IMR-90 (cell line): Measurements from ENCODE around the gene CDKN1C. TPM values are rescaled to one million over a fixed set of nuclear protein-coding genes. Genes with fewer than 3 reads are reported as not detected.

ENCODE experiments used
- ATAC-seq: fragments of 200-7000 bp; cut with Tn5 transposase; 2 replicates; pipeline ENCODE4 v1.9.1; 2020; ENCODE audit warnings: low read depth, mild to moderate bottlenecking, moderate library complexity
- BruUV-seq: library from RNA; stranded (reverse); fragments of 400-500 nt; replicated peaks from 2 replicates; lab custom pipeline; 2021; lab: Mats Ljungman, UMichigan
- CTCF ChIA-PET: fragments of 300-600 bp; formaldehyde crosslinking; extraction: SDS; loops from one replicate; lab custom pipeline; 2021; ENCODE audit warnings: antibody characterized with exemption; lab: Yijun Ruan, JAX
- POLR2A ChIA-PET: fragments of 300-600 bp; sonication (Branson Sonifier 250); formaldehyde crosslinking; loops from one replicate; lab custom pipeline; 2022; ENCODE audit warnings: antibody characterized with exemption; ENCODE audit not compliant: unreplicated experiment; lab: Charles Lee
- DNase-seq: peaks from one replicate; pipeline ENCODE4 v3.0.0; 2013
- H2AFZ ChIP-seq: replicated peaks from 2 replicates; pipeline ENCODE3; 2013; ENCODE audit warnings: low read length, mild to moderate bottlenecking; ENCODE audit not compliant: poor library complexity
- H2AK5ac ChIP-seq: 2 replicates; pipeline ENCODE4 v1.6.1; 2013; ENCODE audit warnings: low read depth, low read length, inconsistent platforms
- H2AK9ac ChIP-seq: replicated peaks from 2 replicates; pipeline ENCODE3; 2013; ENCODE audit warnings: mild to moderate bottlenecking, low read depth, low read length, moderate library complexity; ENCODE audit not compliant: poor library complexity
- H2BK120ac ChIP-seq: 2 replicates; pipeline ENCODE4 v1.6.1; 2013; ENCODE audit warnings: low read depth, low read length, inconsistent platforms
- H2BK15ac ChIP-seq: 3 replicates; pipeline ENCODE4 v1.6.1; 2013; ENCODE audit warnings: low read depth, low read length, inconsistent platforms
- H2BK20ac ChIP-seq: 2 replicates; pipeline ENCODE4 v1.6.1; 2013; ENCODE audit warnings: low read depth, mild to moderate bottlenecking, inconsistent platforms, low read length, moderate library complexity
- H2BK5ac ChIP-seq: 2 replicates; pipeline ENCODE4 v1.6.1; 2013; ENCODE audit warnings: mild to moderate bottlenecking, low read depth, low read length, inconsistent platforms; ENCODE audit not compliant: poor library complexity, severe bottlenecking
- H3K14ac ChIP-seq: replicated peaks from 2 replicates; pipeline ENCODE4 v1.6.1; 2013; ENCODE audit warnings: low read depth, low read length, inconsistent platforms
- H3K18ac ChIP-seq: 2 replicates; pipeline ENCODE4 v1.6.1; 2013; ENCODE audit warnings: low read depth, low read length, control low read depth
- H3K23ac ChIP-seq: 2 replicates; pipeline ENCODE4 v1.6.1; 2013; ENCODE audit warnings: low read depth, low read length, inconsistent platforms
- H3K27ac ChIP-seq: 2 replicates; pipeline ENCODE4 v1.5.1; 2013; ENCODE audit warnings: mild to moderate bottlenecking, control low read depth, low read length; ENCODE audit not compliant: insufficient read depth
- H3K27me3 ChIP-seq: 2 replicates; pipeline ENCODE4 v1.6.1; 2013; ENCODE audit warnings: low read length; ENCODE audit not compliant: control insufficient read depth, insufficient read depth
- H3K36me3 ChIP-seq: 2 replicates; pipeline ENCODE4 v1.6.1; 2013; ENCODE audit warnings: low read length, mixed read lengths; ENCODE audit not compliant: control insufficient read depth, insufficient read depth
- H3K4ac ChIP-seq: 2 replicates; pipeline ENCODE4 v1.6.1; 2013; ENCODE audit warnings: low read depth, low read length, inconsistent platforms
- H3K4me1 ChIP-seq: 2 replicates; pipeline ENCODE4 v1.6.1; 2013; ENCODE audit warnings: low read length, mixed read lengths; ENCODE audit not compliant: control insufficient read depth, insufficient read depth
- H3K4me2 ChIP-seq: 2 replicates; pipeline ENCODE4 v1.6.1; 2013; ENCODE audit warnings: low read depth, mild to moderate bottlenecking, control low read depth, low read length, moderate library complexity
- H3K4me3 ChIP-seq: 2 replicates; pipeline ENCODE4 v1.5.1; 2013; ENCODE audit warnings: low read depth, mild to moderate bottlenecking, control low read depth, low read length, moderate library complexity; ENCODE audit not compliant: insufficient read depth
- H3K56ac ChIP-seq: 2 replicates; pipeline ENCODE4 v1.6.1; 2013; ENCODE audit warnings: low read length, inconsistent platforms; ENCODE audit not compliant: insufficient read depth; ENCODE audit errors: extremely low read depth
- H3K79me1 ChIP-seq, 2 experiments: 2 replicates each; pipeline ENCODE4 v1.6.1; 2013; ENCODE audit warnings: low read length in 2 of 2, inconsistent platforms in 1 of 2, low read depth in 1 of 2
- H3K9ac ChIP-seq: 2 replicates; pipeline ENCODE4 v1.6.1; 2013; ENCODE audit warnings: low read depth, low read length, control low read depth
- H3K9me1 ChIP-seq: 2 replicates; pipeline ENCODE4 v1.6.1; 2013; ENCODE audit warnings: low read length, inconsistent platforms; ENCODE audit not compliant: insufficient read depth
- H3K9me3 ChIP-seq: 2 replicates; pipeline ENCODE4 v1.6.1; 2013; ENCODE audit warnings: low read length; ENCODE audit not compliant: control insufficient read depth, insufficient read depth
- H4K20me1 ChIP-seq: 2 replicates; pipeline ENCODE4 v1.6.1; 2013; ENCODE audit warnings: low read length, inconsistent platforms; ENCODE audit not compliant: insufficient read depth
- H4K5ac ChIP-seq: 2 replicates; pipeline ENCODE4 v1.6.1; 2013; ENCODE audit warnings: mild to moderate bottlenecking, low read depth, low read length, control low read depth
- H4K8ac ChIP-seq, 2 experiments: 2 replicates each; pipeline ENCODE4 v1.6.1; 2013; ENCODE audit warnings: low read depth in 2 of 2, low read length in 2 of 2, control low read depth in 1 of 2, inconsistent platforms in 1 of 2
- H4K91ac ChIP-seq: 2 replicates; pipeline ENCODE4 v1.6.1; 2013; ENCODE audit warnings: low read depth, low read length, inconsistent platforms; ENCODE audit not compliant: insufficient read depth
- WGBS, 2 experiments: methylation state at CpG; one replicate each; pipeline versions ENCODE4 v1.1.5 to v1.1.7; 2013; ENCODE audit warnings: missing lambda C conversion rate in 2 of 2; ENCODE audit not compliant: insufficient read length in 1 of 2; ENCODE audit errors: extremely low coverage in 2 of 2; 5-methylcytosine and 5-hydroxymethylcytosine counted together
- dilution Hi-C: fragments of 300-500 bp; cut with HindIII; formaldehyde crosslinking; loops from one replicate; pipeline ENCODE4 v1.14.3; 2018; ENCODE audit warnings: low sequenced_read_pairs; ENCODE audit not compliant: unreplicated experiment
- in situ Hi-C: fragments of 300-500 bp; cut with MboI; formaldehyde crosslinking; loops from 3 replicates; pipeline ENCODE4 v1.14.3; 2019; ENCODE audit warnings: low sequenced_read_pairs, inconsistent platforms, mixed read lengths
- intact Hi-C: fragments of 100-400 bp; cut with micrococcal nuclease; formaldehyde crosslinking; loops from 2 replicates; pipeline ENCODE4 v1.10.0; 2022
- polyA plus RNA-seq, 3 experiments: library from polyadenylated mRNA; depleted of rRNA; stranded (reverse); fragments of >200 nt; gene quantifications; 2 replicates each; pipeline ENCODE4 v1.2.3, GENCODE V29; 2012; ENCODE audit warnings: low replicate concordance in 1 of 3
- total RNA-seq: library from RNA; depleted of rRNA; stranded (reverse); fragments of >200 nt; gene quantifications from 2 replicates; pipeline ENCODE4 v1.2.3, GENCODE V29; 2012
- TF ChIP-seq, protein P1 (sequence below): fragments of 150-350 bp; IDR thresholded peaks from 2 replicates; pipeline ENCODE4 v1.6.1; 2016; ENCODE audit warnings: low read depth, mild to moderate bottlenecking, low read length, moderate library complexity, borderline replicate concordance

Gene CDKN1C
- total and polyA plus RNA-seq, 2 of the 4 experiments (the other 2 are of a cell fraction) = 1.6 to 3.0 TPM

GRCh38 chr11:2921261-2921660 is 35.7 kb upstream of the CDKN1C start:
- peaks cover 4% of the 10 kb centered on the region; the same call in 1 of the 2 replicates for H4K20me1 ChIP-seq
- H3K18ac ChIP-seq = no peak overlapping the region
- H2BK20ac ChIP-seq = no peak overlapping the region
- POLR2A ChIA-PET = no interaction called here
- no peak overlapping the region for H2BK120ac ChIP-seq
- H3K23ac ChIP-seq = no peak overlapping the region
- CTCF ChIA-PET = no interaction called here
- DNase-seq = no peak
- no peak overlapping the region for H4K8ac ChIP-seq
- BruUV-seq = no TSS peak
- in situ Hi-C loops (no loop called here), intact Hi-C loops (no loop called here), dilution Hi-C loops (no loop called here)
- H2AK5ac ChIP-seq = no peak overlapping the region
- H3K14ac ChIP-seq = no peak overlapping the region
- H3K4ac ChIP-seq = no peak overlapping the region
- no peak overlapping the region for H2AFZ ChIP-seq
- no peak overlapping the region for H4K91ac ChIP-seq
- TF ChIP-seq, protein P1, sequence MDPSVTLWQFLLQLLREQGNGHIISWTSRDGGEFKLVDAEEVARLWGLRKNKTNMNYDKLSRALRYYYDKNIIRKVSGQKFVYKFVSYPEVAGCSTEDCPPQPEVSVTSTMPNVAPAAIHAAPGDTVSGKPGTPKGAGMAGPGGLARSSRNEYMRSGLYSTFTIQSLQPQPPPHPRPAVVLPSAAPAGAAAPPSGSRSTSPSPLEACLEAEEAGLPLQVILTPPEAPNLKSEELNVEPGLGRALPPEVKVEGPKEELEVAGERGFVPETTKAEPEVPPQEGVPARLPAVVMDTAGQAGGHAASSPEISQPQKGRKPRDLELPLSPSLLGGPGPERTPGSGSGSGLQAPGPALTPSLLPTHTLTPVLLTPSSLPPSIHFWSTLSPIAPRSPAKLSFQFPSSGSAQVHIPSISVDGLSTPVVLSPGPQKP = no peak
- H3K4me2 ChIP-seq = no peak overlapping the region
- H2AK9ac ChIP-seq = no peak overlapping the region
- no peak overlapping the region for H3K27ac ChIP-seq
- H4K5ac ChIP-seq = no peak overlapping the region
- 0 out of 2 replicates have a peak, but pooled peaks cover 4% of the 10 kb centered on the region for H3K9me1 ChIP-seq
- H3K4me3 ChIP-seq = no peak overlapping the region
- no peaks in the 10 kb centered on the region for H3K9me3 ChIP-seq
- H2BK15ac ChIP-seq = no peak overlapping the region
- H3K79me1 ChIP-seq = peaks cover 0 to 8% of the 10 kb centered on the region in 2 experiments; a peak in 1 of 4 replicates
- H3K4me1 ChIP-seq = no peaks in the 10 kb centered on the region
- no peak overlapping the region for H3K56ac ChIP-seq
- H3K27me3 ChIP-seq = no peaks in the 10 kb centered on the region
- no peak overlapping the region for H3K9ac ChIP-seq
- H2BK5ac ChIP-seq = no peak overlapping the region
- ATAC-seq = no peak
- 80% methylated on average over 1 of the region's 16 CpGs; no CpG with 5 or more reads in 1 of the 2 experiments for WGBS, 2 experiments
- no peaks in the 10 kb centered on the region for H3K36me3 ChIP-seq
